Stimulated activated naive CD8-positive, alpha-beta T cell treated with anti-CD3 and anti-CD28 coated beads, Interleukin-15, Interleukin-2, amounts not matched to agents 100 U/mL and 50 U/mL, for 24 hours (primary cell): ENCODE results near the gene MANEAL.

Source experiments
- ATAC-seq: fragments of 150-1000 bp; cut with Tn5 transposase; one replicate; pipeline ENCODE4 v1.10.0; 2021
- DNase-seq: peaks from one replicate; pipeline ENCODE4 v3.0.0; 2021

MANEAL gene

DNA sequence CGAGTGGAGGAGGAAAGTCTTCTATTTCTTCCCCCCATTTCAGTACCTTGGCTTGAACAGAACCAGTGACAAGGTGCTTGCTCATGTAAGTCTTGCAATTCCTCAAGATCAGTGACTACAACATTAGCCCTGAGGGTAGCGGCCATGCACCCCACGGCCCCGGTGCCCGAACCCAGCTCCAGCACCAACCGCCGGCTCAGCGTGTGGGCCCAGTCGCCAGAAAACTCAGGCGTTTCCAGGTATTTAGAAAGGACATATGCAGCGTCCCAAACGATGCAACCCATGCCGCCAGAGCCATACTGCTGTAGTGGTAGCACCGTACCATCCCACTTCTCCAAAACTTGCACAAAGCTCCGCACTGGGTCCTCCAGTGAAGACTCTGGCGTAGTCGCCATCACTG, 11.2 kb upstream of the MANEAL start:
- DNase-seq (no peak), ATAC-seq (no peak)

DNA sequence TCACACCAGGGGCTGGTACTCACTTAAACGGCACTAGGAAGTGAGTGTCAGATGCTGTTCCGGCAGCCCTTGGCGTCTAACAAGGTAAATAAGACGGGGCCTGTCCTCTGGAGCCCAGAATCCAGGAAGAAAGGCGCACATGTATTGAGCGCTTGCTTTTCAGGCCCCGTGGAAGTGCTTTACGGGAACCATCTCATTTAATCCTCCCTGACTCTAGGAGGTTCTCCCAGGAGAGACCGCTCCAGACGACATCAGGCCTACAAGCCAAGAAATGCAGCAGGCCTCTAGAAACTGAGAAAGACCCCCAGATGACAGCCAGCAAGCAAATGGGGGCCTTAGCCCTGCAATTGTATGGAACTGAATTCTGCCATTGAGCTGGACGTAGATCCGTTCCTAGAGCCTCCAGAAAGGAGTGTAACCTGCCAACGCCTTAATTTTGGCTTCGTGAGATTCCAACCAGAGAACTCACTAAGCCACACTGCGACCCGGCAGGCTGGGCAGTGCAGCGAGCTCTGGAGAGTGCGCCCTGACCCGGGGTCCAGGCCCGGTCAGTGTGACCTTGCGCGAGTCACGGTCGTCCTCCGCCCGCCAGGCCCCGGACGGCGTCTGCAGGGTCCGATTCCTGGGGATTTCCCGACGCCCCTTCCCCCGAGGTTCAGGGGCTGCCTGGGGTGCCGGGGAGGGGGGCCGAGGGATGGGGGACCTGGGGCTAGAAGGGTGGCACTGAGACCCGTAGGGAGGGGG, 532 bp upstream of the MANEAL start:
- DNase-seq (no peak), ATAC-seq (no peak)

DNA sequence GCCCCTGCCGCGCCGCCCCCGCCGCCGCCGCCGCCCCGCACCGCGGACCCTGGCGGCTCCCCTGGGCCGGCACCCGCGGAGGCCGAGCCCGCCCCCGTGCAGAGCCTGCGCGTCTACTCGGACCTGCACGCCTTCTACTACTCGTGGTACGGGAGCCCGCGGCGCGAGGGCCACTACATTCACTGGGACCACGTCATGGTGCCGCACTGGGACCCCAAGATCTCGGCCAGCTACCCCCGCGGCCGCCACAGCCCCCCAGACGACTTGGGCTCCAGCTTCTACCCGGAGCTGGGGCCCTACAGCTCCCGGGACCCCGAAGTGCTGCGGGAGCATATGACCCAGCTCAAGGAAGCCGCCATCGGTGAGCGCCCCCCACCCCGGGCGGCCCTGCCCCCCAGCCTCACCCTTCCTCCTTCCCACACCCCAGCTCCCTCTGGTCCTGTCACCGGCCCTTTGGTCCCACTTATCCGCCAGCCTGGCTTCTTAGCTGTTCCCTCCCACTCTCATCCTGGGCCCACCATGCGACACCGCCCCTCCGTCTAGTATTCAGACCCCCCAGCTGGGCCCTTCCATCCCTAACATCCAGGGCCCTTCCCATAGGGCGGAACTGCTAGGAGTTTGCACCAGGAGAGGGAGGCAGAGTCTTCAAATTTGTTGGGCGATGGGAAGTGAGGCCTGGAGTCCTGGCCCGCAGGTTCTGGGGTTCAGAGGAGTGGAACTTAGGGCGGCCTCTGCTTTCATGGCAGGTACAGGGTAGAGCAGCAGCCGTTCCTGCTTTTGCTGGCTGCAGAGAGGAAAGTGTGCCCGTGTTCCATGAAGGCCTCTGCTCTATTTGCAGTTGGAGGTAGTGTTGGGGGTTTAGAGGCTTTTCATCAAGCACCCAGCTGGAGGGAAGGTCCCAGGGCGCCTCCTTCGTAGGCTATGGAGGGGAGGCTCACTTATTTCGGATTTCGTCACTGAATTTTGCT, 1.0 kb downstream of the MANEAL start:
- ATAC-seq: no peak
- no peak for DNase-seq

DNA sequence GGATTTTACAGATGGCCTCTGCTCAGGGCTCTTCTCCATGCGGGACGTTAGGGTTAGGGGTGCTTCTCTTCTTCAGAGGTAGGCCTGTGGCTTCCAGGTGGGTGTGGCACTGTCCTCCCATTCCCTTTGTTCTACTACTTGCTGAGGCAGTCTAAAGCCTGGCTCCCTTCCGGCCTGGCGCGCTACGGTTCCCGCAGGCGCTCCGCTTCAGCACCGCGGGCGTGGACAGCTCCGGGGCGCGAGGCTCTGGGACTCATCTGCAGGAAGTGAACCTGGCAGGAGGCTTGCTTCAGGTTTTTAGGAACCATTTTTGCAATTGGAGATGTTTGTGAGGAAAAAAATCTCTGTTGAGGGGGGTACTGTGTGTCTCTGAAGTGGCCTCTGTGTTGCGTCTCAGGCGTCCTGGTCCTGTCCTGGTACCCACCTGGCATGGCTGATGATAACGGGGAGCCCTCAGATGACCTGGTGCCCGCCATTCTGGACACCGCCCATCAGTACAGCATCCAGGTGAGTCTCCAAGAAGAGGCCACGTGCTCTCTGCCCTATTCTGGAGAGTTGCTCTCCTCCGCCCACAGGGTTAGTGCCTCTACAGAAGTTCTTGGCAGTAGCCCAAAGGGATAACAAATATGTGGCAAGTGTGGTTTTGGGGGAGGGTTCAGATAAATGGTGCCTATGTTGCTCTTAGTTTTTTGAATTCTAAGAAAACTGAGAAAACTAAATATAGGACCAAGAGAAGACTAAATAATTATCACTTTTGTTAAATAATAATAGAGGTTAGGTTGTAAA, 1.9 kb downstream of the MANEAL start:
- DNase-seq (peak; percentile 66), ATAC-seq (no peak)

DNA sequence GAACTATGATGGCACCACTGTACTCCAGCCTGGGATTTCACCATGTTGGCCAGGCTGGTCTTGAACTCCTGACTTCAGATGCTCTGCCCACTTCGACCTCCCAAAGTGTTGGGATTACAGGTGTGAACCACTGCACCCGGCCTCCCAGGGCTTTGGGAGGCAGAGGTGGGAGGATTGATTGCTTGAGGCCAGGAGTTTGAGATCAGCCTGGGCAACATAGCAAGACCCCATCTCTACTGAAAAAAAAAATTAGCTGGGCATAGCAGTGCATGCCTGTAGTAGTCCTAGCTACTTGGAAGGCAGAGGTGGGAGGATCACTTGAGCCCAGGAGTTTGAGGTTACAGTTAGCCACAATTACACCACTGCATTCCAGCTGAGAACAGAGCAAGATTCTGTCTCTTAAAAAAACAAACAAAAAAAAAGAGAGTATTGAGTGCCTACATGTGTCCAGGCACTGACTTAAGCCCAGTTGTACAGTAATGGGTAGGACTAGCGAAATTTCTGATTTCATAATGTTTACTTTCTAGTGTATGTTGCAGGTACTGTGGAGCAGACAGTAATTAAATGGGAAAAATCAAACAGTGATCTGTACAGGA, 4.2 kb downstream of the MANEAL start:
- ATAC-seq (no peak), DNase-seq (no peak)

DNA sequence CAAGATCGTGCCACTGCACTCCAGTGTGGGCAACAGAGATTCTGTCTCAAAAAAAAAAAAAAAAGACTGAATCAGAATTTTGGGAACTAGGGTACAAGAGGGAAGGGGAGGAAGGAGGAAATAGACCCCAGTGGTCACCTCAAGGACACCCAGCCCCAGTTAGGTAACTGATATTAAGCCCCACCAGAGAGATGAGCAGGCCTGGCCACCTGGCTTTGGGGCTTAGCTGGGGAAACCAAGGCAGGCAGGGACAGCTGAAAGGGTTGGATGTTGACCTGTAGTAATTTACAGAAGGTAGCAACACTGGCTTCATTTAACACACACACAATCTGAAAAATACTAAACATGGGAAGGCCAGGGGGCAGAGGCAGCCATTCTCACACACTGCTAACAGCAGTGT, 8.8 kb downstream of the MANEAL start:
- ATAC-seq (no peak), DNase-seq (no peak)

DNA sequence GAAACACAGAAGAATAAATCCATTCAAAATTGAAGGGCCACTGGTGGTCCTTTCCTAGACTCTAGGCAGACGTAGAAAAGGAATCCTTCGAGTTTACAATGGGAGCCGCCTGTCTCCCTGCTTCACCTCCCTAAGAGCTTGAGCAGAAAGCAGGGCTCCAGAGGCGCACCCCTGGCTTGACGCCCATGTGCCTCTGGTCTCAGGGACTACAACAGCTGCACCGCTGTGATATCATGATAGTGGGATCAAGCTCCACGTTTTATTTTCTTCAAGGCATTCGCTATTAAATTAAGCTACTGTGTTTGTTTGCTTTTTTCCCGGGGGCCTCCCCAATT, 13.5 kb downstream of the MANEAL start:
- no peak for ATAC-seq
- DNase-seq: no peak

DNA sequence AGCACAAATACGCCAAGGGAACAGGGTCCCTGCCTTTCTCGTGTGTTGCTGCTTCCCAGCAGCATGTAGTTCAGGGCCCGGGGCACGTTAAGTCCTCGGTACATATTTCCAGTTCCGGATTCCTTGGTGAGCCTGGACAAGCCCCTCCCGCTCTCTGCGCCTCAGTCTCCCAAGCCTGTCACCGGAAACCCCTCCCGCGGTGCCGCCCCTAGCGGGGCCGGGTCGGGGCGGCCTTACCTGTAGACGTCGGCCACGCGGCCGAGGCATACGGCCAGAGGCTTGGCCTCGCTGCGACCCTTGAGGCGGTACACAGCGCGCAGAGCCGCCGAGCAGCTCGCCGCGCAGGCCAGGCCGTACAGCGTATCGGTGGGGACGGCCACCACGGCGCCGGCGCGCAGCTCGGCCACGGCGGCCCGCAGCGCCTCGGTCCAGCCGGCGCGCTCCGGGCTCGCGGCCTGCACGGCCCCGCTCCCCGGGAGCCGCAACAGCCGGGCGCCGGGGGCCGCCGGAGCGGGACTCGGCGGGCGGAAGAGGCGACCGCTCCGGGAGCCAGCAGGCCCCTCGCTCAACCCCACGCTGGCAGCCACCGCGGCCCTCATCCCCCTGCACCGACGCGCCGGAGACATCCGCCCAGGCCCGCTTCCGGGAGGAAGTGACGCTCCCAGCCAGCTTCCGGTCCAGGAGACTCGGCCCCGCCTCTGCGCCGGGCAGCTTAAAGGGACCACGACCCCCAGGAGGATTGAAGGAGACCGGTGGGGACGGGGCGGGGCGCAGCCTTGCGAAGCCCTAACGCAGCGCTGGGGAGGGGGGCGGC, 14.1 kb downstream of the MANEAL start, which contains the start of the genes C1orf122 and YRDC:
TSS of gene C1orf122 (plus strand) at position 236 of the 814 bp plus-strand sequence. CDS start 615 bp downstream, outside the sequence.
TSS of gene YRDC (minus strand) at position 654 of the 814 bp plus-strand sequence. CDS start at position 626, 28 bp downstream.
- ATAC-seq: peak; percentile 95
- DNase-seq: peak; percentile 96

DNA sequence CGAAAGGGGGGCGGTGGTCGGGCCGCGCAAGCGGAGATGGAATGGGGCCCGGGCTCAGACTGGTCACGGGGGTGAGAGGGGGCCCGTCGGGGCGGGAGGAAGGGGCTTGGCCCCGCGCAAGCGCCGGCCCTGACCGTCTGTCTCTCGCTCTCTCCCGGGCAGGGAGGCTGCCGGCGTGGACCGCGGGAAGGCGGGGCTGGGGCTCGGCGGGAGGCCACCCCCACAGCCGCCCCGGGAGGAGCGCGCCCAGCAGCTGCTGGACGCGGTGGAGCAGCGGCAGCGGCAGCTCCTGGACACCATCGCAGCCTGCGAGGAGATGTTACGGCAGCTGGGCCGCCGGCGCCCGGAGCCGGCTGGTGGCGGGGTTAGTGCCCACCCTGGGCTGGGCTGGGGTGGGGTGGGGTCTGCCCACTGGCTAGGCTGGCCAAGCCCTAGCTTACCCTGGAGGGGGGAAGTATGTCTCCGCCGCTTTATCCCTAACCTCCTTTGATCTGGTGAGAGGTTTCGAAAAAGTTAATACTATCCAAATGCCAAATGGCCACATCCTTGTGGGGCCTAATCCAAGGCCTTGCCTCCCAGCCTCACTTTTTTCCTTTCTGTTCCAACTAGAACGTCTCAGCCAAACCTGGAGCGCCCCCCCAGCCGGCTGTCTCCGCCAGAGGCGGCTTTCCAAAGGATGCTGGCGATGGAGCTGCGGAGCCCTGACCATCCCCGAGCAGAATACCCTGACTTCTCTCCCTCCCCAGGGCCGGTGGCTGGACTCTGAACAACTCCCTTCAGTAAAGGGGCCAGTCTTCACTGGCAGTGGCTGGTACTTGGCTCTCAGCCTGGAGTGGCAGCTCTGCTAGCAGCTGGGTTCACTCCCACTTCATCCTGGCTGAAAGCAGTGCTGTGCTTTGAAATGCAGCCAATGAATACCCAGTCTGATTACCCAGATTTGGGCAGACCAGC, 15.0 kb downstream of the MANEAL start:
- DNase-seq (peak; percentile 63), ATAC-seq (peak; percentile 53)

DNA sequence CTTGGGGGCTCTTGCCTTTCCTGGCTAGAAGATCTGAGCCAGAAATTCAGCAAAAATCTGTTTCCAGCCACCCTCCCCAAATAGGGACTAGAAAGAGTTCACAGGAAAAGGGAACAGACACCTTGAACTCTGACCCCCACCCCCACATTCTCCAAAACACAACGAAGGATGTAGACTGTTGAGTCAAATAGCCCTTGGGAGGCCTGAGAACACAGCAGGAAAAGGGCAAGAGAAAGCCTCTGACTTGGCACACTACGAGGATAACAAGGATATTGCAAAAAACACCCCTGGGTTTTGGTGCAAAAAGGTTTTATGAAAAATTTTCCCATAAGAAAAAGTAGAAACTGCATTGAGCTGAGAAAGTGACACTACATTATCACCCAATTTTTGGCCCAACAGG, 16.3 kb downstream of the MANEAL start:
- DNase-seq (no peak), ATAC-seq (no peak)

DNA sequence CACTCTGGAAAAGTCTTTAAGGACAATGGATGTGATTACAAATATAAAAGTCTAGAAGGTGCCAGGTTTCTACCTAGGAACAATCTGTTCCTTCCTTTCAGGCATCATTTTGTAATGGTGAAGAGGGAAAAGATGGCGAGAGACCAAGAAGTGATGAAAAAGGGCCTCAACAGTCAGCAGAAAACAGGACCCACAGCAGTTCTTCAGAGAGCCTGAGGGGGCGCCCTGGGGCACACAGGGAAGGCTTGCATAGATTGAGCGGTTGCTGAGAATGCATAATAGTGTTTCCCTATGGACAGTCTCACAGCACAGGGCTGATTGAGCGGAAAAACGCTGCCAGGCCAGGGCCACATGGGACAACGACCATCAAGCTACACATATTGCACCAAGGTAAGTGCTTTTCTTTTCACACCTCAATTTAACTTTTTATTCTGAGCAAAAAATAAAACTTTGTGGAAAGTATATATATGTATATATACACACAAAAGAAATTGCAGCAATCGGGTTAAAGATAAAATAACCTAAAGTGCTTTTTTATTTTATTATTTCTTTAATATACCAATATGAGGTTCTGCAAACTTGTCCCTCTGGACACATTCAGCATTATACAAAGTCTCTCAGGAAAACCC, 17.5 kb downstream of the MANEAL start:
- DNase-seq: peak; percentile 73
- ATAC-seq: peak; percentile 22

DNA sequence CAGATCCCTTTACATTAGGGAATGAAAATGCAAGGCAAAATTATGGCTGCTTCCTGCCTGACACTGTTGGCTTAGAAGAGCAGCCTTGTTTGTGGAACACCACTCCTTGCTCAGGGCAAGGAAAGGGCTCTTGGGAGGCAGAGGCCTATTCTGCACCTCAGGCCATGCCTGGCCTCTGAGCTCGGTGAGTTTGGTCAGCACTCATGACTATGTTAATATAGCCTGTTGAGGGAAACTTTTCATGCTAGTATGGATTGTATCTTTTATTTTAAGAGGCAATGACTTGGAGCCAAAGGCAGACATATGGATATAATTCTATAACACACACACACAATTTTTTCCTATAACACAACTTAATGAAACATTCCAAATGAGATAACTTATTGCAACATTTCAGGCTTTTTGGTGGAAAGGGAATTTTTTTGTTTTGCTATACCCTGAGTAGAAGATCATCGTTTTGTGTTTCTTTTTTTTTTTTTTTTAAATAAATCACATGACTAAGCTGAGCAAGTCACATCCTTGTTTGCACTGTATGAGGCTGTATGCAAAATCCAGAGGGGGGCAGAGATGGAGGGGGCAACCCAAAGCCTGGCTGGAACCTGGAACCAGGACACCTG, 20.0 kb downstream of the MANEAL start:
- ATAC-seq: no peak

DNA sequence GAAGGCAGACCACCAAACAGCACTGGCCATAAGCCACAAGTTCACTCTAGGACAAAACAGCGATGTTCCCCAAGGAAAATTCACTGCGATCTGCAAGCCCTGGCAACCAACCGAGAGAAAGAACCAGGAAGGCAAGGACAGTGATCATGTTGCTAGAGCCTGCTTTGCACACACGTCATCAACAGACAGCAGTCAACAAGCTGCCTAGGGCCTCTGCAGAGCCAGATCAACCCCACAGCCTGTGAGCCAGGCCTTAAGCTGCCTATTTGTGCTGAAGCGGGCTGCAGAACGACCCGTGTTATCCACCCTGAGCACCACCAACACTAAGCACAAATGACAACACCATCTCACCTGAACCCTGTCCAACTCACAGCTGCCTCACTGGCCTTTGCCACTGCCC, 20.6 kb downstream of the MANEAL start:
- no peak for ATAC-seq
- DNase-seq: no peak

More for the DNA sequence above, 20.0 kb downstream of the MANEAL start:
- no peak for DNase-seq

DNA sequence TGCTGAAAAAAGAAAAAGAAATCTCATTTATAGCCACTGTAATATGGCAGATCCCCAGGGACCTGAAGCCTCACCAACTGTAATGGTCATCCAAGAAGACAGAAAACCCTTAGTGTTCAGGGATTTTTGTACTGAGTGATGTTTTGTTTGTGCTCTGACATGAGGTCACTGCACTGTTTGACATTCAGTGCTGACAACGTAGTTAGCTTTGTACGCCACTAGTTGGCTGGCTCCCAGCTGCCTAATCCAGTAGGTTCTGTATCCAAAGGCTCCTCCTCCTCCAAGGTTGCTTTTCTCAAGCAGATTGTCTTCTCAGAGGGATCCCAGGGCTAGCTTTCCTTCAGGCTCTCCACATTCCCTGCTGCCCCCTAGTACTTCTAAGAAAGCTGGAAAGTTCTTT, 23.8 kb downstream of the MANEAL start:
- DNase-seq: no peak
- ATAC-seq: no peak

DNA sequence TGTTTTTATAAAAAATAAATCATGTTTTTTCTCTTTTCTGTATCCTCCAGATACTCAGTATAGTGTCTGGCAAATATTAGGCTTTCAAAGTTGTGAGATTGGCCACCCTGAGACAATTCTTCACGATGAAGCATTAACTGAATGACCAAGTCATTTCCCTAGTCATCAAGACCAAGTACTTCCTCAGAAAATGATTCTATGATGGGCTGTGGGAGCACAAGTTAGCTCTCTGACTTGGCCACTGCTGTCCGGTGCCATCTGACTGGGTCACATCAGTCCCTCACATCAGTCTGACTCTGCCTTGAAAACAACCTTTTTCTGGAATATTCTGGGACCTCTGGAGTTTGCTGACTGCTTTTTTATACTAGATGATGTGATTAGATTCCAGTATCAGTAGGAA, 27.8 kb downstream of the MANEAL start:
- DNase-seq: no peak
- no peak for ATAC-seq

DNA sequence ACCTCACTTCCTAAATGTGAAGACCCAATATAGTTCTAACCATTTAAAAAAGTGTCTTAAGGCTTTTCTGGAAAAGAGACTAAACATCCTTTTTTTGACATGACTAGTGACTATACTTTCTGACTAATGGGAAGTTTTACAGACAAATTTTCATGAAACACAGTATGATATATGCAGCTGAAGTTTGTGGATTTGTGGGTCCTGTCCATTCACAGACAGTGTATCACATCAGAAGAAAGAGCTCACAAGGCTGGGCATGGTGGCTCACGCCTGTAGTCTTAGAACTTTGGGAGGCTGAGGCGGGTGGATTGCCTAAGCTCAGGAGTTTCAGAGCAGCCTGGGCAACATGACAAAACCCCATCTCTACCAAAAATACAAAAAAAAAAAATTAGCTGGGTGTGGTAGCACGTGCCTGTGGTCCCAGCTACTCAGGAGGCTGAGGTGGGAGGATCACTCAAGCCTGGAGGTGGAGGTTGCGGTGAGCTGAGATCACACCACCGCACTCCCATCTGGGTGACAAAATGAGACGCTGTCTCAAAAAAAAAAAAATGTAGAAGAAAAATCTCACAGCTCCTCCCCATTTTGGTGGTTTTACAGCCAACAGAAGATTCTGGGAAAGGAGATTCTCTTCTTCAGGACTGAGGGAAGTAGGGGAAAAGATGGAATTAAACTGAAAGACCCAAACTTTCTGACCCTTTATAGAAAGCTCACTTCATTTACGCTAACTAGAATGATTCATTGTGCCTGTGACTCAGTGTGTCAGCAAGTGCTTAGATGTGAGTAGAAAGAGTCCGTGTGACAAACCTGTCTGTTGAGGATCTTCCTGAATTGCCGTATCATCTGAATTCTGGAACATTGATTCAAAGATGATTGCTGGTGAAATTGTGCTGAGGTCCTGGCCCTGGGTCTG, 29.5 kb downstream of the MANEAL start:
- no peak for ATAC-seq
- no peak for DNase-seq

DNA sequence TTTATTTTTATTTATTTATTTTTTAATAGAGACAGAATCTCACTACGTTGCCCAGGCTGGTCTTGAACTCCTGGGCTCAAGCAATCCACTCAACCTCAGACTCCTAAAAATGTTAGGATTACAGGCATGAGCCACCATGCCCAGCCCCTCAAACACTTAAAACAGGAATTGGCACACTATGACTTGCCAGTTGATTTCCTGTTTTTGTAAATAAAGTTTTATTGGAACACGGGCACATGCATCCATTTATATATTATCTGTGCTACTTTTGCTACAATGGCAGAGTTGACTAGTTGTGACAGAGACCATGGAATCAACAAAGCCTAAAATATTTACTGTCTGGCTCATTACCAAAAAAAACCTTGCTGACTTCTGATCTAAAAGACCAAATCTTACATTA, 30.4 kb downstream of the MANEAL start:
- no peak for ATAC-seq
- DNase-seq: no peak

DNA sequence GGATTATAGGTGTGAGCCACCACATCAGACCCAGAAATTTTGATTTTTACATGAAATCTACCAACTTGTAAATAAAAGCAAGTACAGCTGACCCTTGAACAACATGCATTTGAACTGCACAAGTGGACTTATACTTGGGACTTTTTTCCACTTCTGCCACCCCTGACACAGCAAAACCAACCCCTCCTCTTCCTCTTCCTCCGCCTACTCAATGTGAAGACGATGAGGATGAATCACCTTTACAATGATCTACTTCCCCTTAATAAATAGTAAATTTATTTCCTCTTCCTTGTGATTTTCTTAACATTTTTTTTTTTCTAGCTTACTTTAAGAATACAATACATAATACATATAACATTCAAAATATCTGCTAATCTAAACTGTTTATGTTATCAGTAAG, 31.9 kb downstream of the MANEAL start:
- no peak for ATAC-seq
- no peak for DNase-seq
